GM21526 (cell line): ENCODE results near the gene BDH1.
"Not testable (repeated sequence)": the region's sequence is repeated elsewhere in the genome, so short reads cannot be mapped to it uniquely, and the experiment has no call there.

Experiments used
- ATAC-seq: cut with Tn5 transposase; IDR thresholded peaks from one replicate; pipeline ENCODE4 v1.9.1; 2021; ENCODE audit warnings: moderate library complexity; ENCODE audit not compliant: unreplicated experiment, low FRiP score

Gene BDH1

DNA sequence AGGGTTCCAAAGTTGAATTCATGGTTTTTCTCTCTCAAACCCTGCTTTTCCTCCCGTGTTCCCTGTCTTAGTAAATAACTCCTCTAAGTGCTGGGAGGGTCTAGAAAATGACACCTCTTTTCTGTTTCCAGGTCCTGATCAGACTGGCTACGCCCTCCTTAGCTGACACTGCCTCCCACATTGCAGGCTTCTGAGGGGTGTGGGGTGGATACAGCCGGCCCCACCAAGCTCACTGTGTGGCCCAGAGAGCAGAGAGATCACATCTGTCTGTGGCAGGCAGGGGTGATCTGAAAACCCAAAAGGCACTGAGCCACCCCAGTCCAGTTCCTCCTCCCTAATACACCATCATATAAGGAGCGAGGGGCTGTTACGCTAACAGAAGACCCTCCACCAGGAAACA lies 62.7 kb downstream of the BDH1 start:
- ATAC-seq: no peak

GRCh38 chr3:197491923-197492664 lies 63.7 kb downstream of the BDH1 start:
- ATAC-seq: no peak

DNA sequence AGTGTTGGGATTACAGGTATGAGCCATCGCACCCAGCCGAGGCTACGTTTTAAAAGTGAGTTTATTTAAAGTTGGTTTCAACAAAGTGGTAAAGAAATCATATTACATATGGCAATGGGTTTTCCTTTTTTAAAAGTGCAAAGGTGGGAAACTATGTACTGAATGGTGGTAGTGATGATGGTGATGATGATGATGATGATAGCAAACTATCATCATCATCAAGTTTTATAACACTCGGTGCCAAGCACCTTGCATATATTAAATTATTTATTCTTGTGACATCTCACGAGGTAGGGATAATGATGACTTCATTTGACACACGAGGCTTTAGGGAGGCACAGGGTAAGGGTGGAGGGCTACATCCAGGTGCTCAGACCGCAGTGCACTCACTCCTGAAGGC lies 64.3 kb downstream of the BDH1 start:
- ATAC-seq: no peak

GRCh38 chr3:197490098-197491058 lies 65.4 kb downstream of the BDH1 start:
- ATAC-seq: no peak

DNA sequence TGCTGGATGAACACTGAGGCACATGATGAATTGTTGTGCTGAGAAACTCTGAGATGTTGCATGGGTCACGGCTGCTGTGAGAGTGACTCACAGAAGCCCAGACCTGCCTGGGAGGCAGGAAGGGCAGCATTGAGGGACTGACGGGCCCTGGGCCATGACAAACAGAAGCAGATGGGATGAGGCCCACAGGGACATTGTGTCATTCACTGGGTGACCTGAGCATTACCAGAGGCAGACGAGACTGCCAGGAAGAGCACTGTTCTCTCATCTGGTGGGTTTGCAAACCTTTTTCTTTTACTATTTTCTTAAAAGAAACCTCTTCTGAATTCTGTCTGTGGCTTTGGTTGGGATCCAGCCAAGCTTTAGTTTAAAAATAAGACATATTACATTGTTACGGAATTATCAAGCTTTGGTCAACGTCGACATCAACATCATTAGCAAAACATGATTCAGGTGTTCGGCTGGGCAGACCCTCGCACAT lies 67.8 kb downstream of the BDH1 start:
- ATAC-seq: no peak

GRCh38 chr3:197486861-197487260 lies 68.9 kb downstream of the BDH1 start:
- no peak for ATAC-seq

DNA sequence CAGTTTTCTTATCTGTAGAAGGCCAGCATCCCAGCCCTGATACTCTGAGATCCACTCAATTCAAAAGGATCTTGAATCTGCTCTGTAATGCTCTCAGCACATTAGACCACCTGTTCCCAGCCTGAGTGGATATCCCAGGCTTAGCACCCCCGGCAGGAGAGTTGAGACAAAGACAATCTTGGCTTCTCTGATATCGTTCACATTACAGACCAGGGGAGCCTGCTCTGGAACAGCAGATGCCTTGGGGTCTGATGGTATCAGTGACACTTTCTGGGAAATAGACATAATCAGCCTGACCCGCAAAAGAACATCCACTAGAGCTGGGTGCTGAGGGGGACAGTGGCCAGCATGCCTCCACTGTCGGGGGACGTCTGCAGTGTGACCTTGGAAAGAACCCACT lies 70.6 kb downstream of the BDH1 start:
- ATAC-seq: no peak

DNA sequence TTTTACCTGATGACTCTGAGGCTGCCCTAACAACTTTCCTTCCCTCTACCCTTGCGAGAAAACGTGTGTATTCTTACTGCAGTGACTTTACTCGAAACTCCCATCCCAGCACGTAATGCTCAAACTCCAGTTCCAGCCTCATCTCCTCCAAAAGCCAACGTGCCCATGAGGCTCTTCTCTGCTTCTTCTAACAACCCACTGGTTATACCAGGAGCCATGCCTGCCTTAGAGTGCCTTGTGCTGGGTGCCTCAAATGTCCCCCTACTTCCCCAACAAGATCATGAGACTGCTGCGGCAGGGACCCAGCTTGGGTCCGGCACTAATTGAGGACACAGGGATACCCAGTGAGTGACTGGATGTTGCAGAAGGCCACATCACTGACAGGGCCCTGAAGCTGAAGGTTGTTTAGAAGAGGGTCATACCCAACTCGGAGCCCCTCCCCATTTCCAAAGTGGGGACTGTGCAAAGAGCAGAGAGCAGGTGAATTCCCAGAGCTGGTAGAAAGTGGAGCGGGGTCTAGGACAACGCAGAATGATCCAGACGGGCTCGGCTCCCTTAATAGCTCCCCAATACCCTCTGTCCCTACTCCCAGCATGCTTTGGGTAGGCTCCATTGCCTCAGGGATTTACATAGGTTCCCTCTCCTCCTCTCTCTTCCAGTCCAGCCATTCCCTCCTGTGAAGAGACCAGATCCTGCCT lies 71.4 kb downstream of the BDH1 start:
- no peak for ATAC-seq

DNA sequence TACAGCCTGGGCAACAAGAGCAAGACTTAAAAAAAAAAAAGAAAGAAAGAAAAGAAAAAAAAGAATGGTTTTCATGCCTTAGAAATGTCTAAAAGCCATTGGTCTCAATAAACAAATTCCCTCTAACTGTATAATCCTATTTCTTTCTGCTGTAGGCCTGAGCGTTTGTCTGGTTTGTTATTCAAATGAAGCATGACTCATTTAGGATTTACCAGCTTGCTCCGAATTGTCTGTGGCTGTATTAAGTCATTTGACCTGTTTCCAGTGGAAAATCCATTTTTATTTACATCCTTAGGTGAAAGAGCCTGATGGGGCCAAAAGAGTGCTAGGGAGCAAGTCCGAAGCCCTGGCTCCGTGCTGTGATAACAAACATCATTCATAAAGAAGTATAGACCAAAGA lies 73.8 kb downstream of the BDH1 start:
- ATAC-seq: no peak

- ATAC-seq: no peak
Measured at GRCh38 chr3:197480320-197480719, 75.4 kb downstream of the BDH1 start.

- ATAC-seq: no peak
Measured at GRCh38 chr3:197478746-197479668, 76.8 kb downstream of the BDH1 start.

GRCh38 chr3:197477816-197478215 lies 78.0 kb downstream of the BDH1 start:
- ATAC-seq: not testable (repeated sequence)

- no peak for ATAC-seq
Measured at GRCh38 chr3:197475997-197476525, 79.7 kb downstream of the BDH1 start.

GRCh38 chr3:197475514-197475913 lies 80.3 kb downstream of the BDH1 start:
- no peak for ATAC-seq

DNA sequence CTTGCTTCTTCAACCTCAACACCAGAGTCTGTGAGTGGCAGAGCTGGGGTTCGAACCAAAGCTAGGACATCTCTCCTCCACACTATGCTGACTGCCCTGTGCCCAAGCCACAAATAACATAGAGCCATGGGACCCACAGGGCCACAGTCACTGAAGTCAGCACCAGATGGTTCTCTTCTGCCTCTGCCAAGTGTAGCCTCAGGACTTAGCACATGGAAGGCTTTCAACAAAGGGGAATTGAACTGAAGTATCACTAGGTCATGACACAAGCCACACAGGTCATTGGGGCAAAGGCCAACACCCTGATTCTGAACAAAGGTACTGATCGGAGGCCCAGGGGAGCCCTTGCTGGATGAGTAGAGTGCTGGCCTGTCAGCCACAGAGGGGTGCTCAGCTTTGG lies 83.6 kb downstream of the BDH1 start:
- no peak for ATAC-seq

DNA sequence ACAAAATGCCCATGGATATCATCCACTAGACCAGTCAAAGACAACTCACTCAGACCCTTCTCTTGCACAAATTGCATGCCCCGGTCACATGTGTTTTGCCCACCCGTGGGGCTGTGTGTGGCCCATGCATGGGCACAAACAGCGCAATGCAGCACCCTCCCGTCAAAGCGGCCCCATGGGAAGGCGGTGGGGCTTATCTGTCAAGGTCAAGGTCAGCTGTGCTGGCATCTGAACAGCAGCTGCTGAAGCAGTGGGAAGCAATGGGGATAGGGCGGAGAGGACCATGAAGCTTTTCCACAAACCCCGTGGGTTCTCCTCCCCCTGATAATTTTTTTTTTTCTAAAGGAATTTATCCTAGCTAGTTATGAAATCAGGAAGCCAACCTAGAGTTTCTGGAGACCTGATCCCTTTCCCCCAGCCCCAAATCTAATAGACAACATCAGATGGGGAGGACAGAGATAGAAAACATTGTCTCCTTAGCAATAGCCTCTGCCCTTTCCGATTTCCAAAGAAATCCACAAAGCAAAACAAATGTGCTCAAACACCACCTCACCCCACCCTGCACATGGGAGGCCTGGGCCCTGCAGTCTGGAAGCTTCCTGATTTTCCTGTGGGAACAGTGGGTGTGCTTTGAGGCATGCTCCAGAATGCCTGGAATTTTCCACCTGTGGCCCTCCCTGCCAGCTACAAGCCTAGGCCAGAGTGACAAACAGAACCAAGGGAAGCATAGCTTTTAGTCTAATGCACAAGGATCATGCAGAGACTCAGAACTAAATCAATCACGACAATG lies 84.4 kb downstream of the BDH1 start:
- ATAC-seq: no peak

- no peak for ATAC-seq
Measured at GRCh38 chr3:197468866-197469382, 86.8 kb downstream of the BDH1 start.

DNA sequence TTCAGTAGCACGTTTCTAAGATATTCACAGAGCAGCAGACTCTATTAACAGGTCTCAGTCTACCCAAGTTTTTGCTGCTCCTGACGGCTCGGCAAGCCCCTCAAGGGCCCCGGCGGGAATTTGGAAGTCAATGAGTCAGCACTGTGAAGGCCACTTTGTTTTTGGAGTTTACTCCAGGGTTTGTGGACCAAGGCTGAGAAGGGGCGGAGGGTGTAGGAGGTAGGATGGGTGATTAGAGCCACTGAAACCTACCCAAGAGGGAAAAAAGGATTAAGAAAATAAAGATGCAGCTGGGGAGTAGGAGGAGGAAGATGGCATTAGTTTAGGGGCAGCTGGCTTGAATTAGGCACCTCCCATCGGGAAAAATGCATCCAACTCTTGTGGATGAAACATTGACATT lies 87.6 kb downstream of the BDH1 start:
- no peak for ATAC-seq
